Right ventricle myocardium superior (tissue), 1 donor: ENCODE measurements around the gene GABRG3. TPM values are rescaled to one million over a fixed set of nuclear protein-coding genes. Genes with fewer than 3 reads are reported as not detected.

Experiments
- ATAC-seq: fragments of 200-7000 bp; cut with Tn5 transposase; one replicate; pipeline ENCODE4 v1.9.1; 2020; ENCODE audit warnings: mild to moderate bottlenecking; ENCODE audit not compliant: poor library complexity
- DNase-seq: peaks from one replicate; pipeline ENCODE4 v3.0.0-alpha.2; 2020
- intact Hi-C: fragments of 100-400 bp; cut with DNase I; formaldehyde crosslinking; loops from one replicate; pipeline ENCODE4 v1.11.2; 2022
- total RNA-seq: library from RNA; stranded (reverse); fragmentation: NEBNext Ultra II Directional; extraction: Animal tissue kit (Norgen Biotek cat#: 25700); gene quantifications from one replicate; pipeline ENCODE4 v1.2.1, GENCODE V29; 2021
- donor health status: DM: no; HTN: yes; CAD: no; lungs with severe emphysema.

GABRG3 gene
- total RNA-seq, 1 donor from 2014 or later: not detected

DNA sequence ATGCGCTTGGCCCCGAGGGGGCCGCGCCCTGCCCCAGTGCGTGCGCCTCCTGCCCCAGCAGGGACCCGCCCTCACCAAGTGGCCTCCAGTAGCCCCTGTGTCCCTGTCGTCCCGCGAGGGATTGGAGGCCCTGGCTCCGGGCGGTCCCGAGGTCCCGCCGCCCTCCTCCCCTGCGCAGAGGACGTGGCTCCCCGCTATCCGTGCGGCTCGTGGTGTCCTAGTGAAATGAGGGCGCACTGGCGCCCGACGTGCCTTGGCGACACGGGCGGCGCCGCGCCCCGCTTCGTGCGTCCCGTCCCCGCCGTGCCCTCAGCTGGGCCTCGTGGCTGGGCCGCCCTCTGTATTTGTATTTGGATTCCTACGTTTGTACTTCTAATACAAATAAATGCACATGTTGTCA lies 570.6 kb downstream of the GABRG3 start:
- intact Hi-C loops: no loop called here
- ATAC-seq: no peak

DNA sequence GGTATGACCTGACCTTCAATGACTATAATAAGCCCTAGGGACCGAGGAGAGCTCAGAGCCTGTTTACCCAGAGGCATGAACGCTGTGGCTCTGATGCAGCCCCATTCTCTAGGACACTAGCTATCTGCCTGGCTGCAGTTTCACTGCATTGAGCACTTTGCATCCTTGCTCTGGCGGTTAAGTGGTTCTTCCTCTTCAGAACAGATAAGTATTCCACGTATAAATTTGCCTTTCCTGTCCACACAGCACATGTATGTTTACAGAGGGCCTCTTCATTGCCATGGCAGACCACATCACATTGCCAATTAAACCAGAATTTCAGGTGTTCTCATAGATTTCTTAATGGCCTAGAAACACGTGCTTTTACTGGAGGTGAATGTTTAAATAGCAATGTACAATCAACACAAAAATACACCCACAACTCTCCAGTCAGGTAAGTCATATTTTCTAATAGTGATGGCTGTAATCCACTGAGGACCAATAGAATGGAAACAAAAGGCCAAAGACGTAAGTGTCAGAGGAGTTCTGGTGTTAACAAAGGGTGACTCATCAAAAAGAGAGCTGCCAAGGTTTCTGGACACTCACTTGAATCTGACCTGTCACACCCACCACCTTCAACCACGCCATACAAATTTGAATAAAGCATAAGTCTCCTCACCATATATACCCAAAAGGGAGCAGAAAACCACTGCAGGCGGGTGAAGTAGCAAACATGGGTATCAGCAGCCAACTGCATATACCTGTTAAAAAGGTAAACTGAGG lies 574.7 kb downstream of the GABRG3 start:
- ATAC-seq (no peak), DNase-seq (no peak)
- intact Hi-C loops: no loop called here

More for the DNA sequence above, 570.6 kb downstream of the GABRG3 start:
- no peak for DNase-seq

DNA sequence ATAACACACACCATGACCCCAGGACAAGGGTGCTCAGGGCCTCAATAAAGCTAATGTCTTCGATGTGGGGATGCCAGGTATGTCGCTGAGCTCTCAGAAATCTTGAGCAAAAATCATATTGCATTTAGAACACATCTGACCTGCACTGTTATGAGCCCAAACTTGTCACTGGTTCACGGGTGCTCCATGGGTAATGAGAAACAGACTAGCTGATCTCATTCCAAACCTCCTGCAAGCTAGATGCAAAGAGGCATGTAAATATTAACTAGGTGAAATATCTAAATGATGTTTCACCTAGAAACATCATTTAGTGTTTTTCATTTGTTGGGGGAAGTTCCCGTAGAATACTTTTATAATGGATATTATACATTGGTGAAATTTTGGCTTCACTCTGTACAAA lies 578.8 kb downstream of the GABRG3 start:
- no peak for DNase-seq
- intact Hi-C loops: no loop called here
- no peak for ATAC-seq

DNA sequence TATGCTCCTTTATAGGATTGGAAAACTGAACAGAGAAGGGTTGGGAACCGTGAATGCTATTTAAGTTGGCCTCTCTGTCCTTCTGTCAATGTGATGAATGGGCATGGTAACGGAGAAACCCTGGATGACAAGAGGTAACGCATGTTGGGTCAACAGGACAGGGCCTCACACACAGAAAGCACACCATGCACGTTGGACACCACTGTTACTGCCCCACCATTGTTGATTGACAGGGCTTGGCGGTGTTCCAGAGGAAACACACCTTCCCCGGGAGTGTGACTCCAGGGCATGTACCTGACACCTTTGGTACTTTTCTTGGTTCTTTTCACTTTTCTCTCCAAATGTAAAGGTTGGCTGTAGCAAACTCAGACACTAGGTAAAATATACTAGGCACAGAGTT lies 579.7 kb downstream of the GABRG3 start:
- ATAC-seq: no peak
- no peak for DNase-seq
- intact Hi-C loops: no loop called here

DNA sequence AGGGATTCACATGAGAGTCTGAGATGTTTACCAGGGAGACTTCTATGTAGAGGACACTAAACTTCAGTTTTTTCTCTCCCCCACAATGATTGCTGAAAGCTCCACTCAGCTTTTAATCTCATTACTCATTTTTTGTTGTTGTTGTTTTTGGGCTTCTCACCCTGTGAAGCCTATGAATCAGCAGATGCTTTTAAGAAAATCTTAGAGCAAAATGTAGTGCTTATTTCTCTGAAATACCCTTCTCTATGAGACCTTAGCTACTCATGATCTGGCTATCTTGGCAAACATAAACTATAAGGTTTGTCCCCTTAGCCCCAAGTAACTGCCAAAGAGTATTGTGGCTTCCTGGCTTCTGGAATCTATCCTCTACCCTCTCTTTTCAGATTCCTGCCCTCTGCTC lies 590.8 kb downstream of the GABRG3 start:
- no peak for ATAC-seq
- intact Hi-C loops: no loop called here
- DNase-seq: no peak

DNA sequence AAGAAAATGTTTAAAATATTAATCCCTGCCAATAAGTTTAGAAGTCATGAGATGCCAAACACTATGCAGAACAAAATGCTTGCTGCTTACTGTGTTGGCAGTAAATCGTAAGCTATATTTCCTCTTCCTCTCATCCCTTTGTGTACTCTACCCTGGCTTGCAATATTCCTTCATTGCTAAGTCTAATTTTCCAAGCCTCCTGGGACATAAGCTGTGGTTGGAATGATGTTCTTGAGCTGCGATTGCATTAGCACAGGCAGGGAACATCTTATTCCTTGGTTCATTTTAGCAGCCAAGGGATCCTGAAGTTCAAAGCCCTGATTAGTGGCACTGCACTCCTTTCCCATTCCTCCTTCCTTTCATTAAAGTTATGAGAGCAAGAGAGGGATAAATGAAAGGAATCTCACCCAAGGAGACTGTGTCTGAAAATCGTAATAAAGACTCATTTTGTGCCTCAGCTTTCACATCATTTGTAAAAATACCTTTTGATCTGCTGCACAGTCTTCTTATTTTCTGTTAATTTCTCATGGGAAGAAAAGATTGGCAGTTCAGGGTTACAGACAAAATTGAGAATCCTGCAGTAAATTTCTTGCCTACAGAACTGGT lies 592.9 kb downstream of the GABRG3 start:
- intact Hi-C loops: no loop called here
- DNase-seq: no peak
- ATAC-seq: no peak

DNA sequence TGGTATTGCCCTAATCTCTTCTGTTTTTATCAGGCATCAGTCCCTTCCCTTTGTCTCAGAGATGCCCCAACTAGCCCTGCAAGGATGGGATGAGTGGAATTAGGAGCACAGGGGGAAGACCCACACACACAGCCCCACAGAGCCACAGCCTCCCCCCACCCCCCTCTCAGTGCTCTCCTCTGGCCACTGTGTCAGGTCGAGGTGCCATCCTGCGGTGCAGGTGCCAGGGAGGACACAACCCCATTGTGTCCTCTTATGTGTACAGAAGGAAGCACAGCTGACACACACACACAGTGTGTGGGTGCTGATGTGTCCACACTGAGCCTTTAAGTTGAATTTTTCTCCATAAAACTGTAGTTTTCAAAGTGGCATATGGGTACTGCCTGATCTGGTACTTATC lies 593.7 kb downstream of the GABRG3 start:
- intact Hi-C loops: no loop called here
- DNase-seq: no peak
- ATAC-seq: no peak

DNA sequence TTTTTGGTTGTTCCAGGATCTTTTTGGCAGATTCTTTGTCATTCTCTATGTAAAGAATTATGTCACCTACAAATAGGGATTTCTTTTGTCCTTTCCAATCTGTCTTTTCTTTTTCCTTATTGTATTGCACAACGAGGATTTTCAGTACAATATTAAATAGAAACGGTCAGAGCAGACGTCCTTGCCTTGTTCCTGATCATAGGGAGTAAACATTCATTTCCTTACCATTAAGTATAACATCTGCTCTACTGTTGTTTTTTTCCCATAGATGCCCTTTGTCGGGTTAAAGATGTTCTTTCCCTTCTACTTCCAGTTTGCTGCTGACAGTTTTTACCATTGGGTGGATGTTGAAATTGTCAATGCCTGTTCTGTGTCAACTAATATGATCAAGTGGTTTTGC lies 599.8 kb downstream of the GABRG3 start:
- intact Hi-C loops: no loop called here
- ATAC-seq (no peak), DNase-seq (no peak)

DNA sequence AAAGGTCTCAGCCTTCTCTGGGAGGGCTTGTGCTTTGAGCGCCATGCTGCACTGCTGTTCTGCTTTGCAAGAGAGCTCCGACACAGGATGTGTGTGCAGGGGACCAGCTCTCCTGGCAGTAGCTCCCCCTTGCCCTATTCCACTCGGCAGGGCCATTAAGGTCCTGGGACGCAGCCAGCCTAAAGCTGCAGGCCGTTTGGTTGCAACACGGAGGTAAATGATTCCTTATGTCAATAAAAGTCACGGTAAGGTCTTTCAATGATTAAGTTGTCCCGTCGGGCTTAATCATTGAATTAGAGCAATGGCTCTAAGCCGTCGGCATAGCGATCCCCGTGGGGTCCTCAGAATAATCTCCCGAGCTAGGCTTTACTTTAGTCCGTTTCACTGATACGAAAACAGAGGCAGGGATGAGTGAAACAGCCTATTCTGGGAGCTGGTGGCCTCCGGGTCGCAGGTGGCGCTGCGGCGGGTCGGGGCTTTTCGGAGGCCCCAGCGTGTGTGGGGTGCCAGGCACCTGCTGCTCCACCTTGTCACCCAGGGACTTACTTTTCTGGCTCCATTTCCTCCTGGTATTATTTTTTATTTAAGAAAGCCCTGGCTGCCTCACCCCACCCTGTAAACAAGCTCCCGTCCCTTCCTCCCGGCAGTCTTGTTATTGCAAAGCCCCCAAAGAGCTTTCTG lies 603.0 kb downstream of the GABRG3 start:
- ATAC-seq: no peak
- intact Hi-C loops: no loop called here

DNA sequence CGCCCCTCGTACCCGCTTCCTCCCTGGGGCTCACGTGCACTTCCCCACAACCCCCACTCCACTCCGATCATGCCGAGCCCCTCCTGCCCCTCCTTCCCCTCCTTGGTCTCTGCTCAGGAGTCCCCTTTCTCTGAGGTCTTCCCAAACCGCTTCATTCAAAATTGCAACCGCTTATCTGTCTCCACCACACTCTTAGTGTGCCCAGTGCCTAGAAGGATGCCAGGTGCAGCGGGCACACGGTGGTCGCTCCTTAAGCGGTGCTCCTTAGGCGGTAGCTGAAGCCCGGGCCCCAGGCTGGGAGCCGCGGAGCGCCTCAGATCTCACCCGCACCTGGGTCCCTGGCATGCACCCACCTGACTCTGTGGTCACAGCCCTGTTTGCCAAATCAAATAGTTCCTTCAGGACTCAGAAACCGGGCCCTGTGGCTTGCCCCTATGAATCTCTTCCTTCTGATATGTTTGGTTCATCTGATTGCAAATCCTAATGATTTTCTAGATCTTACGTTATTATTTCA lies 603.6 kb downstream of the GABRG3 start:
- no peak for ATAC-seq
- intact Hi-C loops: no loop called here
- no peak for DNase-seq

More for the DNA sequence above, 603.0 kb downstream of the GABRG3 start:
- no peak for DNase-seq

DNA sequence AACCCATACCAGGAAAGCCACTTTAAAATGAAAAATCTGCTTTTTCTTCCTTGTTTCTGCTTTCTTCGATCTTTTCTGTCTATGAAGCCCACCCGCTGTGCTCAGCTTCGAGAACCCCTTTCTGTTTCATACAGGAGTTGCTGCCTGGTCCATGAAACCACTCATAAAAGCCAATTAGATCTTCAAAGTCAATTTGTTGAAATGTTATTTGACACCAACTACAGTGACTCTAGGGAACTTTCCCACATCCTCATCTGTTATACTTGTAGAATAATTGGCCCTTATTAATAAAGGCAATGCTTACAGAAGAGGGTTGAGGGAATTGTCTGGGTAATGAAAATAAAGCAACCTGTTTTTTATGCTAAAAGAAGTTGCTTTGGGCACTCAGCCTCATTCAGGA lies 604.5 kb downstream of the GABRG3 start:
- DNase-seq (no peak), ATAC-seq (no peak)
- intact Hi-C loops: no loop called here

DNA sequence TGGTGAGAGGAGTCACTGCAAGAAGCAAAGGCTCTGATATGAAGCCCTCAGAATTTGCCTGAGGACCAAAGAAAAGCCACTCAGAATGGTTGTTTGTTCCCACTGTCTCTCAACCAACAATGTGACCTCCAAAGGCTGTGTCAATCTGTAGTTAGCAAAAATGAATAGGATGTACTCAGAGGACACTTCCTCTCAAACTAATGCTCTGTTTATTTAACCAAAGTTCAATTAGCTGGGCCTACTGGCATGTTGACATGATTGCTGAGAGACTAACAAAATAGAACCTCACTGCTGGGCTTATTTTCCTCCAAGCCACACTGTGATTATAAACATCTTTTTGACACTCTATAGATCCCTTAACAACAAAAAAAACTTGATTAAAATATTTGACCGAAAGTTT lies 605.6 kb downstream of the GABRG3 start:
- ATAC-seq (no peak), DNase-seq (no peak)
- intact Hi-C loops: no loop called here

DNA sequence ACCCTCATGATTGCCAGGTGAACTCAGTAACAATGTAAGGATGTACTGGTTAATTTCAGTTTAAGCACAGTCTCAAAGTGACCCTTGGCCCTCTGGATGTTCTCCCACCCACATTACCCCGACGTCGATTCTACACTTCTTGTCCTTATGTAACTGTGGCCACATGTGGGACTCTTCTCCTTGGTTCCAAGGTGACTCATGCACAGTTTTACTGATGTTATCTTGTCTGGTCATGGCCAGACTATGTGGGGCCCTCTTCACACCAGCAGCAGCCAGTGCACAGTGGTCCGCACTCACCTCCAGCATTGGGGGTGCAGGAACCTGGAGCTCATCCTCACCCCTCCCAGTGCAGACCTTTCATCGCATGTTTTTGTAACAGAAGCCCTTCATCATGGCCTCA lies 608.8 kb downstream of the GABRG3 start:
- intact Hi-C loops: no loop called here
- no peak for DNase-seq

DNA sequence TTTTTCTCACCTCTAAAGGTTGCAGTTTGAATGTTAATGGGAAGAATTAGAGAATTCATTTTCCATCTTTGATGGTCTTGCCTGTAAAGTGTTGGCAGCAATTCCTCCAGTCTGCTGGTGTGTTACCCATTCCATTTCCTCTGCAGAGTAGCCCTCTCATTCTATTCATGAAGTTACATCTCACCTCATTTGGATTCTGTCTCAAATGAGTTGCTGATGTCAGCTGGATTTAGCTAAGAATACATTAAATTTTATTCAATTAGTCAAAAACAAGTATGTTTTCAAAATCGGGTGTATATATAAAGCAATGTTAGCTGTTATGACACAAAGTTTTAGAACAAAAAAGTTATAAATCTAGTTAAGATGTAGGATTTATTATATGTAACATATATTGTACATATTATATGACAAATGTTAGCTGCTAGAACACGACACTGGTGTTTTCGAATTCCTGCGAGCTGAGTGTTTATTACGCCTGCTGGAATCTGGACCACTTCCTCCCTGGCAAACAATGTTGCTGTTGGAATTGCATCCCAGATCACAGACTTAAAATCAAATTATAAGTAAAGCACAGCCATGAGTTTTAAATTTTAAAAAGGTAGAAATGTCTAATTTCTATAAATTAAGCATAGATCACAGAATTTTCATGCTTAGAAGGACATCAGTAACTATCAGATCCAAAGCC lies 611.9 kb downstream of the GABRG3 start:
- intact Hi-C loops: no loop called here
- ATAC-seq: no peak
- DNase-seq: no peak

More for the DNA sequence above, 608.8 kb downstream of the GABRG3 start:
- ATAC-seq: no peak

DNA sequence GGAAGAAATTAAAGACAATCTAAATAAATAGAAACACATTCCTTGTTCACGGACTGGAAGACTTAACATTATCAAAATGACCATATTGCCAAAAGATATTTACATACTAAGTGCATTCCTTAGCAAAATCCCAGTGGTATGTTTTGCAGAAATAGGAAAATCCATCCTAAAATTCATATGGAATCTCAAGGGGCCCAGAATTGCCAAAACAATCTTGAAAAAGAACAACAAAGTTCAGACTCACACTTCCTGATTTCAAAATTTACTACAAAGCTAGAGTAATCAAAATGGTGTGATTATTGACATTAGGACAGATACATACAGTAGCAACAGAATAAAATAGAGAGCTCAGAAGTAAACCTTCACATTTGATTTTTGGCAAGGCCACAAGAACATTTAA lies 612.7 kb downstream of the GABRG3 start:
- intact Hi-C loops: no loop called here
- DNase-seq (no peak), ATAC-seq (no peak)

DNA sequence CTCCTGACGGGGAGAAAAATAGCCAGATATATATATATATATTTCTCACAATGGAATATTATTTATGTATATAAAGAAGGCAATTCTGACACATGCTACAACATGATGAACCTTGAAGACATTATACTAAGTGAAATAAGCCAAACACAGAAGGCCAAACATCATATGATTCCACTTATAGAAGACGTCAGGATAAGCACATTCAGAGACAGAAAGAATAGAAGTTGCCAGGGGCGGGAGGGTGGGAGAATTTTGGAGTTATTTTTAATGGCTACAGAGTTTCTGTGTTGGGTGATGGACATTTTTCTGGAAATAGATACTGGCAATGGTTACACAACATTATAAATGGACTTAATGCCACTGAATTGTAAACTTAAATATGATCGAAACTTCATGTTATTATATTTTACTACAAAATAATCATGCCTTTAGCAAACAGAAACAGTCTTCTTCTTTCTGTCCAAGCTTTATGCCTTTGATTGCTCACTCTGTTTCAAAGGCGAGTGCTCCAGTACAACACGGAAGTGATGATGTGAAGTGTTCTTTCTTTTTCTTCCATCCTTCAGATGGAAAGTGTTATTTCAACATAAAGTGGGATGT lies 614.2 kb downstream of the GABRG3 start:
- no peak for DNase-seq
- ATAC-seq: no peak
- intact Hi-C loops: no loop called here

DNA sequence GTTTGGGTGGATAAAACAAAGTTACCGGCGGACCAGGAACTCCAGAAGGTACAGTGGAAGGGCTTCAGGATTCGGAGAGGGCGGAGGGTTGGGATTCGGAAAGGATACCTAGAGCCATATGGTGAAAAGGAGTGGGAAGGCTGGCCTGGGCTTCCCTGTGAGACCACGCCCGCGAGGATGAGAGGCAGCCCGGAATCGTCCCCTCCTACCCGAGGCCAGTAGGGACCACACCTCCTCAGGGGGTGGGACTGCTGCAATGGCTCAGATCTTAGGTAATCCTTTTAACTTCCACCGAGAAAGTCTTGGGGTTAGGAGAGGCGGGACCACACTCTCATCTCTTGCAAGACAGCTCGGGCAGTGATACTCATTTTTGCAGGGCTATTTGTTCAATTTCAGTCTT lies 616.8 kb downstream of the GABRG3 start:
- DNase-seq: no peak
- ATAC-seq: no peak
- intact Hi-C loops: no loop called here

DNA sequence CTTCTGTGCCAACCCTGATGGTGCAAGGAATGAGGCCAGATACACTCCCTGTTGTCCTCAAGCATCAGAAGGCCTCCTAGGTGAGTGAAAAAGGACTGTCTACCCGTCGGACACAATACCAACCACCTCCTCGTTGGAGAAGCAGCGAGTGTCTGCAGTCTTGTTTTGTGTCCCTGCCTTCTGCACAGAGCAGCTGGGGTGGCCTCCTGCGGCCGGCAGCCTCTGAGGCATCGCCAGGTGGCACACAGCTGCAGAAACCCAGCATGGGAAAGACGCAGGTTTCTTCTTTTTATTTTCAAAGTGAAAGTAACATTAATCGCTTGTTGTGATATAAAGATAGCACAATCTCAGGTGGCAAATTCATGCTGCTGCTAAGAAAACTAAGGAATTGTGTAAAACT lies 618.3 kb downstream of the GABRG3 start:
- DNase-seq (no peak), ATAC-seq (no peak)
- intact Hi-C loops: no loop called here

DNA sequence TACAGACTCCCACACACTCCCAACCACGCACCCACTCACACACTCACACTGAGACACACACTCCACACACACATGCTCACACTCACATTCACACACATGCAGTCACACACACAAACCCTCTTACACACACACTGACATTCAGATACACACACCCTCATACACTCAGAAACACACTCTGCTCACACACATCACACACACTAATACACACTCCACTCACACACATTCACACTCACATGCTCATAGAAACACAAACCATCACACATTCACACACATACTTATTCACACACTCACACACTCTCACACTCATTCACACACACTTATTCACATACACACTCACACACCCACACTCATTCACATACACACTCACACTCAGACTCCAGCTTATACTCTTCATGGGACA lies 618.8 kb downstream of the GABRG3 start:
- intact Hi-C loops: no loop called here
- no peak for DNase-seq
- ATAC-seq: no peak
